Astrocyte (in vitro differentiated cells and primary cell): ENCODE data around the gene EPB42. TPM values are rescaled to one million over a fixed set of nuclear protein-coding genes. Genes with fewer than 3 reads are reported as not detected.
A peak's percentile ranks its signal among the peaks of the same experiment; 100 is the strongest.

Experiments
- DNase-seq: peaks from one replicate; pipeline ENCODE4 v3.0.0-alpha.2; 2010; ENCODE audit warnings: low read depth
- FAIRE-seq: peaks from 2 replicates; lab custom pipeline; 2011; peaks lifted over from hg19 to GRCh38; lab: Jason Lieb, UNC
- H2AFZ ChIP-seq: 2 replicates; pipeline ENCODE4 v1.6.0; 2012; ENCODE audit warnings: low read depth, low read length, inconsistent platforms
- H3K27ac ChIP-seq: 2 replicates; pipeline ENCODE4 v1.5.1; 2011; ENCODE audit warnings: low read depth, low read length, inconsistent platforms
- H3K27me3 ChIP-seq: 2 replicates; pipeline ENCODE4 v1.6.0; 2011; ENCODE audit warnings: low read length, inconsistent platforms; ENCODE audit not compliant: insufficient read depth
- H3K36me3 ChIP-seq: 2 replicates; pipeline ENCODE4 v1.5.1; 2011; ENCODE audit warnings: low read length, inconsistent platforms; ENCODE audit not compliant: insufficient read depth
- H3K4me1 ChIP-seq: 2 replicates; pipeline ENCODE4 v1.5.1; 2011; ENCODE audit warnings: low read length, inconsistent platforms; ENCODE audit not compliant: insufficient read depth
- H3K4me2 ChIP-seq: 2 replicates; pipeline ENCODE4 v1.6.0; 2012; ENCODE audit warnings: low read length, inconsistent platforms
- H3K4me3 ChIP-seq: 2 replicates; pipeline ENCODE4 v1.5.1; 2011; ENCODE audit warnings: low read depth, mild to moderate bottlenecking, low read length, inconsistent platforms; ENCODE audit not compliant: insufficient read depth
- H3K79me2 ChIP-seq: 2 replicates; pipeline ENCODE4 v1.6.0; 2012; ENCODE audit warnings: mild to moderate bottlenecking, low read length, inconsistent platforms; ENCODE audit not compliant: insufficient read depth
- H3K9ac ChIP-seq: 2 replicates; pipeline ENCODE4 v1.6.0; 2012; ENCODE audit warnings: mild to moderate bottlenecking, low read length, inconsistent platforms
- H3K9me3 ChIP-seq: 2 replicates; pipeline ENCODE4 v1.5.1; 2012; ENCODE audit warnings: low read depth, mild to moderate bottlenecking, low read length, inconsistent platforms; ENCODE audit not compliant: insufficient read depth
- H4K20me1 ChIP-seq: 2 replicates; pipeline ENCODE4 v1.6.0; 2012; ENCODE audit warnings: low read length, inconsistent platforms; ENCODE audit not compliant: insufficient read depth
- H3K27ac Mint-ChIP-seq: one replicate; pipeline ENCODE4 v1.8.0; 2021; ENCODE audit warnings: mild to moderate bottlenecking, mixed read lengths; ENCODE audit not compliant: unreplicated experiment
- H3K27me3 Mint-ChIP-seq: one replicate; pipeline ENCODE4 v1.8.0; 2021; ENCODE audit warnings: low read depth, mixed read lengths; ENCODE audit not compliant: unreplicated experiment
- H3K36me3 Mint-ChIP-seq: one replicate; pipeline ENCODE4 v1.8.0; 2021; ENCODE audit warnings: low read depth, mixed read lengths; ENCODE audit not compliant: unreplicated experiment
- H3K4me1 Mint-ChIP-seq: one replicate; pipeline ENCODE4 v1.8.0; 2021; ENCODE audit warnings: low read depth, mixed read lengths; ENCODE audit not compliant: unreplicated experiment
- H3K4me3 Mint-ChIP-seq: one replicate; pipeline ENCODE4 v1.8.0; 2021; ENCODE audit warnings: mild to moderate bottlenecking, moderate library complexity, mixed read lengths; ENCODE audit not compliant: unreplicated experiment
- H3K9me3 Mint-ChIP-seq: one replicate; pipeline ENCODE4 v1.8.0; 2021; ENCODE audit warnings: mild to moderate bottlenecking, mixed read lengths; ENCODE audit not compliant: unreplicated experiment
- CTCF ChIP-seq: IDR thresholded peaks from 2 replicates; pipeline ENCODE4 v1.5.1; 2011; ENCODE audit warnings: low read depth, mild to moderate bottlenecking, inconsistent platforms, low read length, moderate library complexity; ENCODE audit not compliant: insufficient read depth
- EZH2 ChIP-seq: IDR thresholded peaks from 2 replicates; pipeline ENCODE4 v1.6.1; 2012; ENCODE audit warnings: mild to moderate bottlenecking, low read length, inconsistent platforms; ENCODE audit not compliant: insufficient read depth
- total RNA-seq: library from RNA; stranded (reverse); gene quantifications from 2 replicates; pipeline ENCODE4 v1.2.1, GENCODE V29; 2021

The EPB42 gene
- total RNA-seq, 1 donor from 2014 or later = not detected

- H3K9ac ChIP-seq = no peak overlapping the region
- Mint-ChIP-seq H3K4me3 (no peak overlapping the region), H3K9me3 (peaks cover 2% of the 10 kb centered on the region), H3K36me3 (no peaks in the 10 kb centered on the region), H3K27me3 (peaks cover 24% of the 10 kb centered on the region), H3K27ac (no peak overlapping the region), H3K4me1 (no peaks in the 10 kb centered on the region)
- H3K9me3 ChIP-seq = no peaks in the 10 kb centered on the region
- H3K4me2 ChIP-seq = no peak overlapping the region
- no peak overlapping the region for H3K4me3 ChIP-seq
- H3K36me3 ChIP-seq = no peaks in the 10 kb centered on the region
- H3K4me1 ChIP-seq = no peaks in the 10 kb centered on the region
- H4K20me1 ChIP-seq = no peaks in the 10 kb centered on the region
- H2AFZ ChIP-seq = no peak overlapping the region
- peaks cover 18% of the 10 kb centered on the region for H3K27me3 ChIP-seq
- no peaks in the 10 kb centered on the region for H3K79me2 ChIP-seq
- TF ChIP-seq EZH2 (no peak), CTCF (no peak)
- DNase-seq (no peak), FAIRE-seq (no peak)
- H3K27ac ChIP-seq = no peak overlapping the region
These were observed 589 bp downstream of the EPB42 start for GRCh38 chr15:43219929-43220928.

- DNase-seq (no peak), FAIRE-seq (no peak)
- Mint-ChIP-seq H3K4me1 (no peaks in the 10 kb centered on the region), H3K36me3 (no peaks in the 10 kb centered on the region), H3K27ac (no peak overlapping the region), H3K27me3 (peaks cover 27% of the 10 kb centered on the region), H3K9me3 (peaks cover 2% of the 10 kb centered on the region), H3K4me3 (no peak overlapping the region)
- no peak overlapping the region for H3K27ac ChIP-seq
- TF ChIP-seq EZH2 (no peak), CTCF (peak; percentile 16)
- H3K79me2 ChIP-seq = no peaks in the 10 kb centered on the region
- H4K20me1 ChIP-seq = no peaks in the 10 kb centered on the region
- no peak overlapping the region for H2AFZ ChIP-seq
- H3K9ac ChIP-seq = no peak overlapping the region
- no peak overlapping the region for H3K4me2 ChIP-seq
- H3K36me3 ChIP-seq = no peaks in the 10 kb centered on the region
- peaks cover 17% of the 10 kb centered on the region for H3K27me3 ChIP-seq
- no peaks in the 10 kb centered on the region for H3K4me1 ChIP-seq
- no peaks in the 10 kb centered on the region for H3K9me3 ChIP-seq
- H3K4me3 ChIP-seq = no peak overlapping the region
These were observed 1.7 kb downstream of the EPB42 start for GRCh38 chr15:43218908-43219706.
